NCI-H345 (cell line): ENCODE measurements around the gene CCNB3.
"Not testable (repeated sequence)": the region's sequence is repeated elsewhere in the genome, so short reads cannot be mapped to it uniquely, and the experiment has no call there.

Experiments used
- DNase-seq: peaks from one replicate; lab custom pipeline; 2025; lab: John Stamatoyannopoulos, UW

Gene CCNB3, protein sequence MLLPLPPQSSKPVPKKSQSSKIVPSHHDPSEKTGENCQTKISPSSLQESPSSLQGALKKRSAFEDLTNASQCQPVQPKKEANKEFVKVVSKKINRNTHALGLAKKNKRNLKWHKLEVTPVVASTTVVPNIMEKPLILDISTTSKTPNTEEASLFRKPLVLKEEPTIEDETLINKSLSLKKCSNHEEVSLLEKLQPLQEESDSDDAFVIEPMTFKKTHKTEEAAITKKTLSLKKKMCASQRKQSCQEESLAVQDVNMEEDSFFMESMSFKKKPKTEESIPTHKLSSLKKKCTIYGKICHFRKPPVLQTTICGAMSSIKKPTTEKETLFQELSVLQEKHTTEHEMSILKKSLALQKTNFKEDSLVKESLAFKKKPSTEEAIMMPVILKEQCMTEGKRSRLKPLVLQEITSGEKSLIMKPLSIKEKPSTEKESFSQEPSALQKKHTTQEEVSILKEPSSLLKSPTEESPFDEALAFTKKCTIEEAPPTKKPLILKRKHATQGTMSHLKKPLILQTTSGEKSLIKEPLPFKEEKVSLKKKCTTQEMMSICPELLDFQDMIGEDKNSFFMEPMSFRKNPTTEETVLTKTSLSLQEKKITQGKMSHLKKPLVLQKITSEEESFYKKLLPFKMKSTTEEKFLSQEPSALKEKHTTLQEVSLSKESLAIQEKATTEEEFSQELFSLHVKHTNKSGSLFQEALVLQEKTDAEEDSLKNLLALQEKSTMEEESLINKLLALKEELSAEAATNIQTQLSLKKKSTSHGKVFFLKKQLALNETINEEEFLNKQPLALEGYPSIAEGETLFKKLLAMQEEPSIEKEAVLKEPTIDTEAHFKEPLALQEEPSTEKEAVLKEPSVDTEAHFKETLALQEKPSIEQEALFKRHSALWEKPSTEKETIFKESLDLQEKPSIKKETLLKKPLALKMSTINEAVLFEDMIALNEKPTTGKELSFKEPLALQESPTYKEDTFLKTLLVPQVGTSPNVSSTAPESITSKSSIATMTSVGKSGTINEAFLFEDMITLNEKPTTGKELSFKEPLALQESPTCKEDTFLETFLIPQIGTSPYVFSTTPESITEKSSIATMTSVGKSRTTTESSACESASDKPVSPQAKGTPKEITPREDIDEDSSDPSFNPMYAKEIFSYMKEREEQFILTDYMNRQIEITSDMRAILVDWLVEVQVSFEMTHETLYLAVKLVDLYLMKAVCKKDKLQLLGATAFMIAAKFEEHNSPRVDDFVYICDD (N-terminal part only)

DNA sequence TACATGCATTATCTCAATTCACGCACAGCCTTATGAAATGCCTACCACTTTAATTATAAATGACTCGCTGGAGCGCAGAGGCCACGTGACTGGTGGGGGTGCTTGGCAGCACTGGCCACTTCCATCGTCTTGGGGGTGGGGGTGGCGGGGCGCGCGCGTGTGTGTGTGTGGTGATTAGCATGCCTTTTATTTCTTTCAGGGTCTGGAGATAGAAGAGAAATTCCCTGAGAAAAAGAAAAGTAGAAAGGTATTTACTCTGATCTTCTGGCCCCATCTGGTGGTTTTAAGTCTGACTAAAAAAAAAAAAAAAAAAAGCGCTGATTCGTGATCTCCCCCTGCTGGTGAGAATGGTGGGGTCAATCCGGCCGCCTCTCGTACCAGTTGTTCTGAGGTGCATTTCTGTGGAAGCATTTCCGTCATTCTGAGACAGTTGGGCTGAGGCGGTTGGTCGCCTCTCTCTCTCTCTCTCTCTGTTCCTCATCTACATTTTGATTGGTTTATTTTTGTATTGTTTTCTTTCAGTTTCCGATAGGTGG lies at the start of gene CCNB3:
Gene CCNB3, plus strand, starts transcription at position 402 of the 536 bp plus-strand sequence. CDS start 80,399 bp downstream, outside the sequence.
- peak; percentile 63 for DNase-seq

DNA sequence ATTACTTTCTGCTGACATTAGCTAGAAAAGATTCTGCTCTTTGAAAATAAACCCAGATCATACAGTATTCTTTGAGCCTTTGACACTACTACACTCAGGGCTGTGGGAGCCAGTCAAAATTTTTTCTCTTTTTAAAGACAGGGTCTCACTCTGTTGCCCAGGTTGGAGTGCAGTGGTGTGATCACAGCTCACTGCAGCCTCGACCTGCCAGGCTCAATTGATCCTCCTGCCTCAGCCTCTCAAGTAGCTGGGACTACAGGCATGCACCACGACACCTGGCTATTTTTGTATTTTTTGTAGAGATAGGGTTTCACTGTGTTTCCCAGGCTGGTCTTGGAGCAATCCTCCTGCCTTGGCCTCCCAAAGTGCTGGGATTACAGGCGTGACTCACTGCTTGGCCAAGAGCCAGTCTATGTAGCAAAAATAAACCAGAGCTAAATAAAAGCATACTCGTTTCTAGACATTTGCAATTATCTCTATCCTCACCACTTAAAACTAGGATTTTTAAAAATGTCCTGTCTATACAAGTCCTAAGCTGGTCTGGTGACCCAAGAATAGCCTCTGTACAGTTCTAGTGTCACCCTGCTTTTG lies 46.9 kb upstream of the CCNB3 start:
- no peak for DNase-seq

DNA sequence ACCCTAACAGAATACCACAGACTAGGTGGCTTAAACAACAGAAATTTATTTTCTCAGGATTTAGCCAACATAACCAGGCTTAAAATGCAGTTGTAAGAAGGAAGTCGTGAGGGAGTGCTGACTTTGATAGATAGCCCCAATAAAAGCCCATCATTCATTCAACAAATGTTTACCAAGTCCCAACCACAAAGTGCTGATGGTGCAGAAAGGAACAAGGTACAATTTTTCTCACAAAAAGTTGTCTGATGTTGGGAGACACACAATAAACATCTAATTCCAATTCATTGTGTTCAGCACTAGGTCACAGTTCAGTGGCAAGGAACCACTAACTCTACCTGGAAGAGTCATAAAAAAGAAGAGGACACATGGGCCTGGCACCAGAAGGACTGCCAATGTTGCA lies 46.0 kb upstream of the CCNB3 start:
- DNase-seq: no peak

DNA sequence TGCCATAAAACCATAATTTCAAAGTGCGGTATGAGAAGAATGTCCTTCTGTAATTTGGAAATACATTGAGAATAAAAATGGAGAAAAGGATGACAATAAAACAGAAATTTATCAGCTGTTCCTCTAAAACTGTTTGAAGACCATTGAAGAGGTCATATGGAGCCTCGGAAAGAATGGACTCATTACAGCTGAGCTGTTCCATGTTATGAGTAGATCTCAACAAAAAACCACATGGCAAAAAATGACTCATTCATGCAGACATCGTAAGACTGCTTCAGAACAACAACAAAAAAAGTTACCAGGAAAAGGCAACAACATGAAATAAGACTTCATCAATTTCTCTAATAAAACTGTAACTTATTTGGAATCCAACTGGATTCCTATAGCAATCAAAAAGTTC lies 43.4 kb upstream of the CCNB3 start:
- DNase-seq: no peak

DNA sequence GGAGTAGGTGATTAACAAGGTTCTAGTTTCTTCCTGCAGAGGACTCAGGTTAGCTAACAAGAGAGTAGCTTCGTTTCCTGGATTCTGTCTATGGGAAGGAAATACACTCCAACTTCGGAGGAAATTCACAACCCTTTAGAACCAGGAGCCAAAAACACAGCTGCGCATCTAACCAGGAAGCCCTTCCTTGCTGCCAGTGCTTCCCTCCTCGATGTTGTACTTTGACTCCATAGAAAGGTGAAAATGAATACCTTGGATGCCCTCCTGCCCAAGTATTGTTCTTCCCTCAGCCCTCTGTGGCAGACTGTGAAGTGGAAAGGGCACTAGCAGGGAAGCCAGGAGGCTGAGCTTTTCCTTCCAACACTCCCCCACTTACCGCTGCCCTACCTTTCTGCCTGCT lies 38.8 kb upstream of the CCNB3 start:
- DNase-seq: no peak

DNA sequence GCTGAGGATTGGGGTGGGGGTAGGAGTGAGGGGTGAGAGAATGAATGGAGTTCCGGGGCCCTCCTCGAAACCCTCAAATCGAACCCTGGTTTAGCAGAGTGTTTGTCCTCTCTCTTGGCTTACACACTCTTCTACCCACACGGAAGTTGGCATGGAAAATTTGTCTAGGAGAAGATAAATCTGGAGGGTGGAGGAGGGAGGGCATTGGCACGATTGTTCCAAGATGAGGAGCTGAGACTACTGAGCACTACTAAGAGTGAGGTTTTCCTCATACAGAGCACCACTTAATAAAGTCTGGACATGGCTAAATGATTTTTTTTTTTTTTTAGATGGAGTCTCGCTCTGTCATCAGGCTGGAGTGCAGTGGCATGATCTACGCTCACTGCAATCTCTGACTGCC lies 37.2 kb upstream of the CCNB3 start:
- no peak for DNase-seq

DNA sequence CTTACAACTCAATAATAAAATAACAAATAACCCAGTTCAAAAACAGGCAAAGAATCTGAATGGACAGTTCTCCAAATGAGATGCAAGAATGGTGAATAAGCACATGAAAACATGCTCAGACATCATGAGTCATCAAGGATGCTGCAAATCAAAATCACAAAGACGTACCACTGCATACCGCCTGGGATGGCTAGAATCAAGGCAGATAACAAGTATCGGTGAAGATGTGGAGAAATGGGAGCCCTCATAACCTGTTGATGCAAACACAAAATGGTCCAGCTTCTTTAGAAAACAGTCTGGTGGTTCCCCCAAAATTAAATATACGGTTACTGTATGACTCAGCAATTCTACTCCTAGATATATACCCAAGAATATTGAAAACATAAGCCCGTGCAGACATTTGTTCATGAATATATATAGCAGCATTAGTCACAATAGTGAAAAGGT lies 36.3 kb upstream of the CCNB3 start:
- DNase-seq: no peak

DNA sequence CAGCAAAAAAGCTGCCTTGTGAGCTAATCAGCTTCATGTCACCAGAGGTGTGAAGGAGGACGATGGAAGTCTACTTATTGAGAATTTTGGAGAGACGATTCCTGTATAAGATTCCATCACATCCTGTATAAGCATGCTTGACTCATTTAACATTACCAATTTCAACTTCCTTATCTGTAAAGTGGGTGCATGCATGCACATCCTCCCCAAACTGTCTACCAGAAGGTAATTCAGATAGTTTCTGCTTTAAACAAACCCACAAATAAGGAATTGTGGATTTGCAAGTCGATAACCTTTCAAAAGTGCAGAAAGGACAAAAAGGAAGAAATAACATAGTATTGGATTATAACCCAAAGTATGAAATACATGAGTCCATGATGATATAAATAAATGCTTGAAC lies 34.8 kb upstream of the CCNB3 start:
- no peak for DNase-seq

DNA sequence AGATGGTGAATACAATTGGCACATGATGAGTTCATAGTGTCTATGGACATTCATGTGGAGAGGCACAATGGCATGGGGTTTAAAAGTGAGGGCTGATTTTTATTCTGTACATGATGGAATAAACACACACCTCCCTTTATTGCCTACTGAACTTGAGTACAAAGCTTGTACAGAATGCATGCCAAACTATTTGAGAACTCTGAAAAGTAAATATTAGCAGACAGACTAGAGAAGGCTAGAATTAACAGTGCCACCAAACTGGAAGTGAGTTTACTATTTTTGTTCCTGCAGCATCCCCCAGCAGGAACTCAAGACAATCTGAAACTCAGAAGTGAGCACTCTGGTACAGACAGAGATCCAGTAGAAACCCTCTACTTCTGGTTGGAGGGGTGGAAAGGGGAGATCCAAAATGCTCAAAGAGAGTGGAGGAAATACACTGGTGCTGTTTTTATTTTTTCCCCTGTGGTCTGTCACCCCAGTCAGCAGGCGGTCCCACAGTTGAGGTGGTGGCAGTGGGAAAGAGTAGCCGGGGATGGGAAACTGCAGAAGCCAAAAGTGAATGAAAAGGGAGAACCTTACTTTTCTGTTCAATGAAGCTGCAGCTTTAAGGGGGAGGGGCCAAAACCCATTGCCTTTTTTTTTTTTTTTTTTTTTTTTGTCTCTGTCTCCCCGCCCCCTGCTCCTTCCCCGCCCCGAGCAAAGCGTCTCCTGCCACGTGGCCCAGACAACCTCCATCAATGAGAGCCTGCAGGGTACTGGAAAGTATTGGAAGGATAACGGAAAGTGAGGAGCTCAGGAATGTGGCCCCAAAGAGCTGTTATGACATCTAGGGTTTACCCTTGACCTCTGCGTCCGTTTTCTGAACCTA lies 24.3 kb upstream of the CCNB3 start:
- no peak for DNase-seq

DNA sequence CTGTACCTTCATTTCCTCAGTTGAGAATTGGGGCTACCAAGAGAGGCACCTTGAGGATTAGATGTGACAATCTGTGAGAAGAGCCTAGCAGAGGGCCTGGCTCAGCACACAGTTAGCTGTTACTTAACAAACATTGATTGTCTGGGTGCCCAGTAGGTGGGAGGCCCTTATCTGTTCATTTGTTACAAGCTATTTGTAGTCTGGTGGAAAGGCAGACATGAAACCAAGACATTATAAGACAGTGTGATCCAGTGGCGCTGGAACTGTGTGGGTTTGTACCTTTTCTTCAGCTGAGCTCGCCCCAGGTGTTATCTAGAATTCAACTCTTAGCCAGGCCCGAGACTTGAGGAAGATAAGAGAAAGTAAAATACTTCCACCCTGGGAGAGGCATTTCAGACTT lies 20.7 kb upstream of the CCNB3 start:
- no peak for DNase-seq

DNA sequence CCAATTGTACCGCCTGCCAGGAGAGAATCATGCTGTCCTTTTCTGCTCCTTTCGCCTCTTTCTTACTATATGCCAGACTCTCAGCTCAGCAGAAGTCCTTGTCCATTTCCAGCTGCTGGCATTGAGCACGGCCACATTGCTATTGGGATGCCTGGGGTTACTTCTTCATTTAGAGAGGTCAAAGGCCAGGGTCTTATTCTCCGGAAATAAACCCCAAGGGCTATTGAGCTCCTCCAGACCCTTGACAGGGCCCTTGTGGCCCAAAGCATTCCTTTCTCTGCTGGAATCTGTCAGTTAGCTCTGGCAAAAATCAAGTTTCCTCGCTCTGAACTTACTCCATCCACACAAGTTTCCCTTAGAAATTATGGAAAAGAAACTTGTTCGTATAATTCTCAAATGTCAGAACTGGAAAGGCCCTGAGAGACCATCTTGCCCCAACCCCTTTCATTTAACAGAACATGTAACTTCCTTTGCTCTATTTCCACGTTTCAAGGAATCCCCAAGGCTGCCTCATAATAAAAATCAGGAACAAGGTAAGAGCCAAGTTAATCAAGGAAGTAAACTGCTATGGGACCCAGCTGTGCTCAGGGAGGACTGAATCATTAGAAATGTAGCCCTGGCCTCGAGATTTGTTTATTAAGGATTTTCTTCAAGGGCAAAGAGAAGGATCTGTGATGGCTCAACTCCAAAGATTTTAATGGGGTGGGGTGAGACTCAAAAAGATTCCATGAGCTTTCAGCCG lies 15.5 kb upstream of the CCNB3 start:
- DNase-seq: no peak

DNA sequence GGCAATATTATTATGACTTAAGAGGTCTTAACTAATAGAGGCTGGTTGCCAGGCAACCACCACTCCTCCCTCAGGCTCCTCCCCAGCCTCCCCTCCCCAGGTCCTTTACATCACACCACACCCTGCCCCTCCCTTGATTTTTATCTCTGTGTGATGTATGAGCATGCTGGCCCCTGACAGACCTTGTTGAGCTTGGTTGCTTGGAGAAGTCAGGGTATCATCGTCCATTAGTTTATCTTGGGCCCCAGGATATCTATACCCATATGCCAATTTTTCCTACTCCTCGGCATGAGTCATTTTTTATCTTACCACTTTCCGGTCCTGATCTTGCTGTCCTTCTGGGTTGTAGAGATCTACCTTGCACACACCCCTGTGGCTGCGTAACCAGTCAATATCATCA lies 6.2 kb upstream of the CCNB3 start:
- DNase-seq: no peak

DNA sequence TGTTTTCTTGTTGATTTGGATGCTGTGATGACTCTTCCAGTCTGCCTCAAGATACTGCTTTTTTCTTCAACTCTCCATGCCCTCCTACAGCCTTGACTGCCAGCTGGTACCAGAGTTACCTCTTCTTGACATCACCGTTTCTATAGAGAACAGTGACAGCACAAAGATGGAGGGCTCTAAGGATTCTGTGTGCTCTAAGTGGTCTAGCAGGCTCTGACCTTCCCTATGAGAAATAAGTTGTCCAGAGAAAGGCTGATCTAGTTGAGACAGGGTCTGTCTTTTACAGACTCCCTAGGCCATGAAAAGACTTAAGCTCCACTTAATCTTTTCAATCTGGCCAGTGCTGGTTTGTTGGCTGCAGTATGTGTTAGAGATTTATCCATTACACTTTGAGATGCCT lies 3.7 kb upstream of the CCNB3 start, which contains the start of gene AKAP4:
Gene AKAP4, minus strand, starts transcription at position 101 of the 400 bp plus-strand sequence. CDS start 118 bp downstream, outside the sequence.
- DNase-seq: no peak

DNA sequence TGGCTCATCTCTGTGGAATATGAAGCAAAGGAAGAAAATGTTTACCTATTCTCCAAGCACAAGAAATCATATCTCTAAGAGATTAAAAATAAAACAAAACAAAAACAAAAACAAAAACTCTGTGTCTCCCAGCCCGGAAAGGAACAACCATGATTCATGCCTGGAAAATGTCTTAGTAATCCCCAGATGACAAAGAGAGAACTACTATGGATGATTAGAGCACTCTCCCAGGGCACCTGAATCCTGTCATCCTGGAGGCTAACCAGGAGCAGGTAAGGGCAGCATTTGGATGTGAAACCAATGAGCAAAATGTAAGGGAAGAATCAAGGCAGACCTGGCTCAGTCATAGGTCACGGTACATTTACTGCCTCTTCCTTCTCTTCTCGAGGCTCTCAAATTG lies 2.0 kb upstream of the CCNB3 start:
- DNase-seq: no peak

DNA sequence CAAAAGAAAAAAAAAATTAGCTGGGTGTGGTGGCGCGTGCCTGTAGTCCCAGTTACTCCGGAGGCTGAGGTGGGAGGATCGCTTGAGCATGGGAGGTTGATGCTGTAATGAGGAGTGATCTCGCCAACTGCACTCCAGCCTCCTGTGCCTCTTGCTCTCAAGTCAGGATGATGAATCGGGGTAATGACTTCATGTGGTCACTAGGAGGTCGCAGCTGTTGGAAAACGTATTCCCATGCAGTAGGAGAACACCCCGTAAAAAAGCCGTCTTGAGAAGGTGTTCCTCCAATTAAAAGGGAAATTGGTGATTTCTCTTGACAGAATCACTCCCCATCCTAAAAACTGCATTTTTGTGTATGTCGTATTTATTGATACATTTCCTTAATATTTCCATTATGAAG lies 2.2 kb downstream of the CCNB3 start:
- DNase-seq: no peak

DNA sequence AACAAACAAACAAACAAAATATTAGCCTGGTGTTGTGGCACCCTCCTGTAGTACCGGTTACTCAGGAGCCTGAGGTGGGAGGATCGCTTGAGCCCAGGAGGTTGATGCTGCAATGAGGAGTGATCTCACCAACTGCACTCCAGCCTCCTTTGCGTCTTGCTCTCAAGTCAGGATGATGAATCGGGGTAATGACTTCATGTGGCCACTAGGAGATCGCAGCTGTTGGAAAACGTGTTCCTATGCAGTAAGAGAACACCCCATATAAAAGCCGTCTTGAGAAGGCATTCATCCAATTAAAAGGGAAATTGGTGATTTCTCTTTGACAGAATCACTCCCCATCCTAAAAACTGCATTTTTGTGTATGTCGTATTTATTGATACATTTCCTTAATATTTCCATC lies 6.9 kb downstream of the CCNB3 start:
- no peak for DNase-seq

DNA sequence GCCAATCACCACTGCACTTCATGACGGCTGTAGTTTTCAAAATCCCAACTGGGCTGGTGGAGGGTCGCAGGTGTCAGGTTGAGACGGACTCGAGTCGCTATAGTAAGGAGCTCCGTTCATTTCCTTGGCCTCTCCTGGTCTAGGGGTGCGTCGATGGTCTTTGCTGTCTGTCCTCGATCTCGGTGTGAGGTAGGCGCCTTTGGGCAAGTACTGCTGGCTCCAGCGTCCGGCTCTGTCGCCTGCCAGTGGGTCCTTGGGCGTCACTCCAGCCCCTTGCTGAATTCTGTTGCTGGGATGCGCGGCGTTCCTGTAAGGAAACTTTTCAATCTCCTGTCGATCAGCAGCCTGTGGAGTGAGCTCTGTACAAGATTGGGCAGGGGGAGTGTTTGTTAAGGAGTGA lies 76.7 kb downstream of the CCNB3 start:
- no peak for DNase-seq

DNA sequence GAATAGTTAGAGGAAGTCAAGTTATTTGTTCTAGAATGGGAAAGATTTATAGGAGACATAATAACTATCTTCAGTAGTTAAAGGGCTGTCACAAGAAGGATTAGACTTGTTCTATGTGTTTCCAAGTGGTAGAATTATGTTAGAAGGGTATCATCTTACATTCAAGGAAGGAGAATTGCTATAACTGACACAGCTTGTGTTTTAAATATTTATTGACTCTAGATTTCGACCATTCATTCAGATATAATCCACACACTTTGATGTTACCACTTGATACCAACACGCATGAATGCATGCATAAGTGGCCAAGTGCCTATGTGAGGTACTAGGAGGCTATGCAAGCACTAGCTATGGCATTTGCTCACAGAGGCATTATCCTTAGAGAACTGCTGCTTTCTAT lies 122.7 kb downstream of the CCNB3 start:
- DNase-seq: no peak

DNA sequence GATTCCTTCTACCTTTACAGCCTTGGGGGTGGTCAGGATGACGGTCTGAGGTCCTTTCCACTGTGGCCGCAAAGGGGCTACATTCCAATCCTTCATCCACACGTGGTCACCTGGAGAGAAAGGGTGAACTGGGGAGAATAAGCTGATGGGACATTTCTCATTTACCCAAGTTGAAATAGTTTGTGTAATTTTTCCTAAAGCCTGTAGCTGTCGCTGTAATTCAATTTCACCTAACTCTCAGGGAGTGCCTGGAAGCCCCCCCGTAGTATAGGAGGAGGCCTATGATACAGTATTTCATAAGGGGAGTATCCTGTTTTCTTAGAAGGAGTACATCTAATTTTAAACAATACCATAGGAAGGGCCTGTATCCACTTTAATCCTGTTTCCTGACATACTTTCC lies 128.1 kb downstream of the CCNB3 start:
- not testable (repeated sequence) for DNase-seq

DNA sequence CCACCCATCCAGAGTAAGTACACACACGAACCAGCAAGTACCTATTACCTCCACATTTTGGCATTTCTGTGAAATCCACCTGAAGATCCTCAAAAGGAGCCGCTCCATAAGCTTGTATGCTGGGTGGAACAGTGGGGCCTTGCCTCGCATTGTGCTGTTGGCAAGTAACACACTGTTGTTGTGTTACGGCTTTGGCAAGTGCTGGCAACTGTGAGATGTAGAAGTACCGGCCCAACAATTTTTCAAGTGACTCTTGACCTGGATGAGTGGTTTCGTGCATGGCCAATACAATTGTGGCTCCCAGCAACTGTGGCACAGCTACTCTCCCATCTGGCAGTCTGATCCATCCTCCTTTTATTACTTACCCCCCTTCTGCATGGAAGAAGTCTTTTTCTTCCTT lies 128.7 kb downstream of the CCNB3 start:
- DNase-seq: no peak
